ENCODE results near the gene RAD23A. TPM values are rescaled to one million over a fixed set of nuclear protein-coding genes. Genes with fewer than 3 reads are reported as not detected.

Gene RAD23A
- total and polyA plus RNA-seq, 9 of the 15 experiments (the other 6 are each of a cell fraction or from before 2014, with no cell fraction given): 9.5 to 181 (median 101) TPM

GRCh38 chr19:12937927-12938778, 7.5 kb upstream of the RAD23A start, which contains the start of gene CALR:
TSS of gene CALR (plus strand) at chr19:12938609. CDS start at chr19:12938680, 71 bp downstream.
- H3K79me2 ChIP-seq (ENCODE audit: control insufficient read depth, insufficient read depth, low read length): peaks cover 57% of the 10 kb centered on the region
- BruUV-seq (replicated peaks): no TSS peak
- H3K4me1 ChIP-seq (replicated peaks in 1 of 2; ENCODE audit: control insufficient read depth in 2 of 2, insufficient read depth in 2 of 2, low read length in 2 of 2): peaks cover 36 to 44% of the 10 kb centered on the region in 2 experiments
- TF ChIP-seq POLR2AphosphoS5 (IDR thresholded peaks at IDR 0.05; ENCODE audit: control insufficient read depth, insufficient read depth, low read depth, low read length): peak; percentile 94
- TF ChIP-seq ZNF668 (CRISPR knock-in tag; IDR thresholded peaks at IDR 0.05): peak; percentile 18; the same call in 1 of the 2 replicates
- TF ChIP-seq, protein P1, sequence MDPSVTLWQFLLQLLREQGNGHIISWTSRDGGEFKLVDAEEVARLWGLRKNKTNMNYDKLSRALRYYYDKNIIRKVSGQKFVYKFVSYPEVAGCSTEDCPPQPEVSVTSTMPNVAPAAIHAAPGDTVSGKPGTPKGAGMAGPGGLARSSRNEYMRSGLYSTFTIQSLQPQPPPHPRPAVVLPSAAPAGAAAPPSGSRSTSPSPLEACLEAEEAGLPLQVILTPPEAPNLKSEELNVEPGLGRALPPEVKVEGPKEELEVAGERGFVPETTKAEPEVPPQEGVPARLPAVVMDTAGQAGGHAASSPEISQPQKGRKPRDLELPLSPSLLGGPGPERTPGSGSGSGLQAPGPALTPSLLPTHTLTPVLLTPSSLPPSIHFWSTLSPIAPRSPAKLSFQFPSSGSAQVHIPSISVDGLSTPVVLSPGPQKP (CRISPR knock-in tag; IDR thresholded peaks at IDR 0.05): no peak
- TF ChIP-seq HMGN3 (IDR thresholded peaks at IDR 0.05; ENCODE audit: borderline replicate concordance, extremely low read depth, insufficient read length, low read depth, low read length): peak; percentile 58
- no peak; the same call in 1 of the 2 replicates for TF ChIP-seq ZNF175 (CRISPR knock-in tag; IDR thresholded peaks at IDR 0.05; ENCODE audit: low read depth)
- peak; percentile 73 for TF ChIP-seq ATF7 (IDR thresholded peaks at IDR 0.05)
- no peak for TF ChIP-seq MEF2A (IDR thresholded peaks at IDR 0.05; ENCODE audit: control insufficient read depth, low read depth, low read length)
- TF ChIP-seq MCM7 (IDR thresholded peaks at IDR 0.05): no peak
- peak; percentile 85; the same call in 1 of the 2 replicates for TF ChIP-seq AFF4 (CRISPR knock-in tag; IDR thresholded peaks at IDR 0.05)
- peak; percentile 67 for TF ChIP-seq HNRNPLL (IDR thresholded peaks at IDR 0.05; ENCODE audit: low read depth, low read length, poor library complexity, severe bottlenecking)
- TF ChIP-seq, protein P2, sequence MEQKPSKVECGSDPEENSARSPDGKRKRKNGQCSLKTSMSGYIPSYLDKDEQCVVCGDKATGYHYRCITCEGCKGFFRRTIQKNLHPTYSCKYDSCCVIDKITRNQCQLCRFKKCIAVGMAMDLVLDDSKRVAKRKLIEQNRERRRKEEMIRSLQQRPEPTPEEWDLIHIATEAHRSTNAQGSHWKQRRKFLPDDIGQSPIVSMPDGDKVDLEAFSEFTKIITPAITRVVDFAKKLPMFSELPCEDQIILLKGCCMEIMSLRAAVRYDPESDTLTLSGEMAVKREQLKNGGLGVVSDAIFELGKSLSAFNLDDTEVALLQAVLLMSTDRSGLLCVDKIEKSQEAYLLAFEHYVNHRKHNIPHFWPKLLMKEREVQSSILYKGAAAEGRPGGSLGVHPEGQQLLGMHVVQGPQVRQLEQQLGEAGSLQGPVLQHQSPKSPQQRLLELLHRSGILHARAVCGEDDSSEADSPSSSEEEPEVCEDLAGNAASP (IDR thresholded peaks at IDR 0.05): no peak
- TF ChIP-seq PHTF2 (CRISPR knock-in tag; IDR thresholded peaks at IDR 0.05): no peak
- TF ChIP-seq SAFB (IDR thresholded peaks at IDR 0.05; ENCODE audit: borderline replicate concordance, low read depth, low read length): peak; percentile 99
- peak; percentile 96 for TF ChIP-seq RBM22 (IDR thresholded peaks at IDR 0.05; ENCODE audit: low read depth, low read length, poor library complexity, severe bottlenecking)

More at GRCh38 chr19:12937927-12938778, 7.5 kb upstream of the RAD23A start, which contains the start of gene CALR:
- H3K4me2 ChIP-seq (ENCODE audit: insufficient read depth, low read length): peak within 1 kb of the TSS; percentile 98
- in situ Hi-C loops (cut with MboI): no loop called here
- POLR2A ChIA-PET: interaction anchor here (0.5 to 2.2 kb wide), 25 partner anchors 8 to 226 kb away, joined by 3 to 11 read pairs (median 3); partner anchors contain the start of genes DNASE2, GADD45GIP1, GCDH and KLF1
- intact Hi-C loops (cut with micrococcal nuclease): loop anchor here (5.0 kb wide), 1 partner anchor 51 kb away; the partner anchor contains the start of gene KLF1
- H3K27ac ChIP-seq (ENCODE audit: extremely low read depth, low read depth, low read length): peak within 1 kb of the TSS; percentile 94
- CTCF ChIA-PET (ENCODE audit: low intra/inter-chr PET ratio): no interaction called here
- H4K20me1 ChIP-seq (replicated peaks; ENCODE audit: control insufficient read depth, insufficient read depth, low read length): peaks cover 25% of the 10 kb centered on the region
- H3K36me3 ChIP-seq (ENCODE audit: control insufficient read depth, insufficient read depth, low read length): peaks cover 42% of the 10 kb centered on the region
- peak within 1 kb of the TSS; percentile 86 for H2AFZ ChIP-seq (ENCODE audit: low read depth, low read length)
- WGBS (ENCODE audit: insufficient coverage, low coverage, missing lambda C conversion rate): under 1% methylated on average over 56 of the region's 63 CpGs
- no peaks in the 10 kb centered on the region for H3K27me3 ChIP-seq (ENCODE audit: control insufficient read depth in 2 of 2, insufficient read depth in 2 of 2, low read length in 2 of 2)
- no peaks in the 10 kb centered on the region for H3K9me3 ChIP-seq (replicated peaks; ENCODE audit: control insufficient read depth, insufficient read depth, low read depth, low read length)
- H3K9me1 ChIP-seq (ENCODE audit: control insufficient read depth, insufficient read depth, low read length): peaks cover 3% of the 10 kb centered on the region
- FAIRE-seq (peak; percentile 98), ATAC-seq (peak; percentile 93), DNase-seq (ENCODE audit: extremely low read depth in 1 of 4, low spot score in 3 of 4) (peak; percentile 92 to 100 (median 96))
- H3K9ac ChIP-seq (ENCODE audit: insufficient read depth in 1 of 2, low read depth in 2 of 2, low read length in 2 of 2): peak within 1 kb of the TSS; percentile 99
- peak within 1 kb of the TSS; percentile 90 for H3K4me3 ChIP-seq

All from K562 (cell line).